ENCODE results near the gene GLIPR2. TPM values are rescaled to one million over a fixed set of nuclear protein-coding genes. Genes with fewer than 3 reads are reported as not detected.

GLIPR2 gene
- polyA plus RNA-seq, 1 donor (not counting 4 experiments of a cell fraction or from before 2014, with no cell fraction given) = 3.7 TPM

DNA sequence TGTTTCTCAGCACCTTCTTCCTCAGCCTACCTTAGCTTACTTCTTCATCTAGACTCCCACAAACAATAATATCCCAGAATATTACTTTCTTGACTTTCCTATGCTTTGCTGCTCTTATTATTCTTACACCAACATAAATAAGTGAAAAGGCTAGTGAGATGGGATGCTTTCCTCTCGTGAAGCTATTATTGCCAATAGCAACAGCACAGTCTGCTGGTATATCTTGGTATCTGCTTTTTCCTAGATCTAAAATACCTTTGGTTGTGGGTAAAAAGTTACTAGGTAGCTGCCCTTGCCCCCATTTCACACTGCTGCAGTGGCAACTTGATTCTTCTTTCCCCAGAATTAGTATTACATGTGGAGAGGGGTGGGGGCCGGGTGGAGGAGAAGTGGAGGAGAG lies 26.1 kb upstream of the GLIPR2 start:
- H2AFZ ChIP-seq (ENCODE audit: control insufficient read depth, low read length) = no peak overlapping the region
- no peak overlapping the region for H3K4me2 ChIP-seq (ENCODE audit: control insufficient read depth, extremely low read depth, insufficient read depth, low read depth, low read length)
- H3K27me3 ChIP-seq (ENCODE audit: control insufficient read depth, extremely low read depth, insufficient read depth, low read length) = no peaks in the 10 kb centered on the region
- no peaks in the 10 kb centered on the region for H3K4me1 ChIP-seq (ENCODE audit: control insufficient read depth, extremely low read depth, insufficient read depth, low read length)
- DNase-seq (ENCODE audit: low read depth, low spot score) (no peak), FAIRE-seq (no peak)
- H3K79me2 ChIP-seq (ENCODE audit: control insufficient read depth, insufficient read depth, low read length) = no peaks in the 10 kb centered on the region
- TF ChIP-seq, protein P1, sequence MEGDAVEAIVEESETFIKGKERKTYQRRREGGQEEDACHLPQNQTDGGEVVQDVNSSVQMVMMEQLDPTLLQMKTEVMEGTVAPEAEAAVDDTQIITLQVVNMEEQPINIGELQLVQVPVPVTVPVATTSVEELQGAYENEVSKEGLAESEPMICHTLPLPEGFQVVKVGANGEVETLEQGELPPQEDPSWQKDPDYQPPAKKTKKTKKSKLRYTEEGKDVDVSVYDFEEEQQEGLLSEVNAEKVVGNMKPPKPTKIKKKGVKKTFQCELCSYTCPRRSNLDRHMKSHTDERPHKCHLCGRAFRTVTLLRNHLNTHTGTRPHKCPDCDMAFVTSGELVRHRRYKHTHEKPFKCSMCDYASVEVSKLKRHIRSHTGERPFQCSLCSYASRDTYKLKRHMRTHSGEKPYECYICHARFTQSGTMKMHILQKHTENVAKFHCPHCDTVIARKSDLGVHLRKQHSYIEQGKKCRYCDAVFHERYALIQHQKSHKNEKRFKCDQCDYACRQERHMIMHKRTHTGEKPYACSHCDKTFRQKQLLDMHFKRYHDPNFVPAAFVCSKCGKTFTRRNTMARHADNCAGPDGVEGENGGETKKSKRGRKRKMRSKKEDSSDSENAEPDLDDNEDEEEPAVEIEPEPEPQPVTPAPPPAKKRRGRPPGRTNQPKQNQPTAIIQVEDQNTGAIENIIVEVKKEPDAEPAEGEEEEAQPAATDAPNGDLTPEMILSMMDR (optimal IDR thresholded peaks at IDR 0.05 in 1 of 3, IDR thresholded peaks at IDR 0.05 in 1 of 3, conservative IDR thresholded peaks at IDR 0.05 in 1 of 3; ENCODE audit: extremely low read depth in 1 of 3, insufficient read depth in 2 of 3, low read length in 3 of 3) = no peak
- no peak for TF ChIP-seq EZH2 (IDR thresholded peaks at IDR 0.05; ENCODE audit: low read length)
- dilution Hi-C loops (cut with MboI; ENCODE audit: extremely low pct_ligation_motif_present, low sequenced_read_pairs) = no loop called here
- no peak overlapping the region for H3K27ac ChIP-seq (ENCODE audit: control insufficient read depth, insufficient read depth, low read length)
- H3K36me3 ChIP-seq (ENCODE audit: control insufficient read depth in 2 of 2, extremely low read depth in 1 of 2, insufficient read depth in 2 of 2, low read length in 2 of 2) = no peaks in the 10 kb centered on the region
- H3K9me1 ChIP-seq (ENCODE audit: control insufficient read depth, extremely low read depth, insufficient read depth, low read length) = no peaks in the 10 kb centered on the region
- no peak overlapping the region for H3K9ac ChIP-seq (ENCODE audit: control insufficient read depth, extremely low read depth, insufficient read depth, low read length)
- no peaks in the 10 kb centered on the region for H4K20me1 ChIP-seq (ENCODE audit: control insufficient read depth, extremely low read depth, insufficient read depth, low read length)
- H3K4me3 ChIP-seq (ENCODE audit: control insufficient read depth in 2 of 3, extremely low read depth in 1 of 3, insufficient read depth in 2 of 3, low read depth in 1 of 3, low read length in 3 of 3) = no peak overlapping the region
- no peaks in the 10 kb centered on the region for H3K9me3 ChIP-seq (ENCODE audit: control insufficient read depth, low read depth, low read length)

DNA sequence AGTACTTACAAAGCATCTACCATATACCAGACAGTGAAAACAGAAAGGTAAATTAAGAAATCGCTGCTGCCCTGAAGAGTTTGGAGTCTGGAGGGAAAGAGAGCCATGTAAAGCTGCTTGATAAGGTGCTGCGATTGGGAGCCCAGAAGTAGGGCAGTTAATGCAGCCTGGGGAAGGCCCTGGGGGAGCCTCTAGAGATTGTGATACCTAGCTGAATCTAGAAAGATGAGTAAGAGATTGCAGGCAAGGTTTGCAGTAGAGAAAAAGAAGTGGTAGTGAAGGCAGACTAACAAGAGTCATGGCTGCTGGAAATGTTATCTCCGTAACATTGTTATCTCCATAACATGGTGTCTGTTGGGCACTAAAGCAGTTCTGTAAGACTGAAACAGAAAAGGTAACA lies 24.0 kb upstream of the GLIPR2 start:
- no peaks in the 10 kb centered on the region for H3K27me3 ChIP-seq (ENCODE audit: control insufficient read depth, extremely low read depth, insufficient read depth, low read length)
- no peaks in the 10 kb centered on the region for H3K9me3 ChIP-seq (ENCODE audit: control insufficient read depth, low read depth, low read length)
- no peak overlapping the region for H3K4me2 ChIP-seq (ENCODE audit: control insufficient read depth, extremely low read depth, insufficient read depth, low read depth, low read length)
- DNase-seq (ENCODE audit: low read depth, low spot score) (no peak), FAIRE-seq (no peak)
- TF ChIP-seq, protein P1 (optimal IDR thresholded peaks at IDR 0.05 in 1 of 3, IDR thresholded peaks at IDR 0.05 in 1 of 3, conservative IDR thresholded peaks at IDR 0.05 in 1 of 3; ENCODE audit: extremely low read depth in 1 of 3, insufficient read depth in 2 of 3, low read length in 3 of 3) = no peak
- no peak for TF ChIP-seq EZH2 (IDR thresholded peaks at IDR 0.05; ENCODE audit: low read length)
- no peaks in the 10 kb centered on the region for H3K9me1 ChIP-seq (ENCODE audit: control insufficient read depth, extremely low read depth, insufficient read depth, low read length)
- no peak overlapping the region for H3K27ac ChIP-seq (ENCODE audit: control insufficient read depth, insufficient read depth, low read length)
- H4K20me1 ChIP-seq (ENCODE audit: control insufficient read depth, extremely low read depth, insufficient read depth, low read length) = no peaks in the 10 kb centered on the region
- dilution Hi-C loops (cut with MboI; ENCODE audit: extremely low pct_ligation_motif_present, low sequenced_read_pairs) = no loop called here
- no peaks in the 10 kb centered on the region for H3K4me1 ChIP-seq (ENCODE audit: control insufficient read depth, extremely low read depth, insufficient read depth, low read length)
- H2AFZ ChIP-seq (ENCODE audit: control insufficient read depth, low read length) = no peak overlapping the region
- no peaks in the 10 kb centered on the region for H3K36me3 ChIP-seq (ENCODE audit: control insufficient read depth in 2 of 2, extremely low read depth in 1 of 2, insufficient read depth in 2 of 2, low read length in 2 of 2)
- H3K4me3 ChIP-seq (ENCODE audit: control insufficient read depth in 2 of 3, extremely low read depth in 1 of 3, insufficient read depth in 2 of 3, low read depth in 1 of 3, low read length in 3 of 3) = no peak overlapping the region
- no peaks in the 10 kb centered on the region for H3K79me2 ChIP-seq (ENCODE audit: control insufficient read depth, insufficient read depth, low read length)
- no peak overlapping the region for H3K9ac ChIP-seq (ENCODE audit: control insufficient read depth, extremely low read depth, insufficient read depth, low read length)

Measured in keratinocyte (primary cell).